GM21447 (cell line): ENCODE measurements around the gene TRIM46.

ENCODE experiments used
- ATAC-seq: cut with Tn5 transposase; IDR thresholded peaks from one replicate; pipeline ENCODE4 v1.9.1; 2021; ENCODE audit not compliant: unreplicated experiment

TRIM46 gene

GRCh38 chr1:155173478-155174323, at the start of gene TRIM46:
Gene TRIM46, plus strand, starts transcription at chr1:155173849. Its CDS starts 118 bp downstream, at chr1:155173967.
- peak; percentile 8 for ATAC-seq

- no peak for ATAC-seq
Observed at GRCh38 chr1:155124503-155125463, 48.9 kb upstream of the TRIM46 start.

GRCh38 chr1:155125511-155125945, 48.1 kb upstream of the TRIM46 start:
- ATAC-seq: no peak

GRCh38 chr1:155125946-155126555, 47.6 kb upstream of the TRIM46 start:
- ATAC-seq: no peak

- ATAC-seq: no peak
Observed at GRCh38 chr1:155126556-155127104, 47.0 kb upstream of the TRIM46 start.

GRCh38 chr1:155127105-155127966, 46.3 kb upstream of the TRIM46 start, which contains the start of gene EFNA1:
Gene EFNA1, plus strand, starts transcription at chr1:155127876. Its CDS starts 102 bp downstream, at chr1:155127978.
- no peak for ATAC-seq

- no peak for ATAC-seq
Observed at GRCh38 chr1:155127967-155128754, 45.5 kb upstream of the TRIM46 start.

GRCh38 chr1:155128755-155129473, 44.7 kb upstream of the TRIM46 start:
- no peak for ATAC-seq

- no peak for ATAC-seq
Observed at GRCh38 chr1:155130272-155131006, 43.2 kb upstream of the TRIM46 start.

- no peak for ATAC-seq
Observed at GRCh38 chr1:155131285-155131684, 42.4 kb upstream of the TRIM46 start.

- no peak for ATAC-seq
Observed at GRCh38 chr1:155131856-155132255, 41.8 kb upstream of the TRIM46 start.

GRCh38 chr1:155133799-155134281, 39.8 kb upstream of the TRIM46 start:
- no peak for ATAC-seq

GRCh38 chr1:155134322-155134721, 39.3 kb upstream of the TRIM46 start:
- ATAC-seq: no peak

- no peak for ATAC-seq
Observed at GRCh38 chr1:155134880-155135414, 38.7 kb upstream of the TRIM46 start.

- ATAC-seq: peak; percentile 63
Observed at GRCh38 chr1:155135415-155136028, 38.1 kb upstream of the TRIM46 start, which contains the start of gene SLC50A1. Gene SLC50A1, plus strand, starts transcription at chr1:155135852. Its CDS starts 60 bp downstream, at chr1:155135912.

- no peak for ATAC-seq
Observed at GRCh38 chr1:155136748-155137147, 36.9 kb upstream of the TRIM46 start.
